GM19452 (cell line): ENCODE results near the gene ZC3H18.

ENCODE experiments used
- ATAC-seq: cut with Tn5 transposase; IDR thresholded peaks from one replicate; pipeline ENCODE4 v1.9.1; 2021; ENCODE audit not compliant: unreplicated experiment

Gene ZC3H18

GRCh38 chr16:88532434-88533241 lies 37.6 kb upstream of the ZC3H18 start:
- no peak for ATAC-seq

DNA sequence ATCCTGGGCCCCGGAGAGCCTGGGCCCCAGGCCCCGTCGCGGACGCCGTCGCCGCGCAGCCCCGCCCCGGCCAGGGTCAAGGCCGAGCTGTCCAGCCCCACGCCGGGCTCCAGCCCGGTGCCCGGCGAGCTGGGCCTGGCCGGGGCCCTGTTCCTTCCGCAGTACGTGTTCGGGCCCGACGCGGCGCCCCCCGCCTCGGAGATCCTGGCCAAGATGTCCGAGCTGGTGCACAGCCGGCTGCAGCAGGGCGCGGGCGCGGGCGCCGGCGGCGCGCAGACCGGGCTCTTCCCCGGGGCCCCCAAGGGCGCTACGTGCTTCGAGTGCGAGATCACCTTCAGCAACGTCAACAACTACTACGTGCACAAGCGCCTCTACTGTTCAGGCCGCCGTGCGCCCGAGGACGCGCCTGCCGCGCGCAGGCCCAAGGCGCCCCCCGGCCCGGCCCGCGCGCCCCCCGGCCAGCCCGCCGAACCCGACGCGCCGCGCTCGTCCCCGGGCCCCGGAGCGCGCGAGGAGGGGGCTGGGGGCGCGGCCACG lies 36.8 kb upstream of the ZC3H18 start:
- no peak for ATAC-seq

GRCh38 chr16:88533932-88534637 lies 36.1 kb upstream of the ZC3H18 start:
- ATAC-seq, result peak; percentile 53

- peak; percentile 23 for ATAC-seq
Observed at GRCh38 chr16:88534638-88535190, 35.5 kb upstream of the ZC3H18 start.

GRCh38 chr16:88535191-88535856 lies 34.9 kb upstream of the ZC3H18 start:
- ATAC-seq, result no peak

- ATAC-seq, result no peak
Observed at GRCh38 chr16:88535857-88536222, 34.4 kb upstream of the ZC3H18 start.

DNA sequence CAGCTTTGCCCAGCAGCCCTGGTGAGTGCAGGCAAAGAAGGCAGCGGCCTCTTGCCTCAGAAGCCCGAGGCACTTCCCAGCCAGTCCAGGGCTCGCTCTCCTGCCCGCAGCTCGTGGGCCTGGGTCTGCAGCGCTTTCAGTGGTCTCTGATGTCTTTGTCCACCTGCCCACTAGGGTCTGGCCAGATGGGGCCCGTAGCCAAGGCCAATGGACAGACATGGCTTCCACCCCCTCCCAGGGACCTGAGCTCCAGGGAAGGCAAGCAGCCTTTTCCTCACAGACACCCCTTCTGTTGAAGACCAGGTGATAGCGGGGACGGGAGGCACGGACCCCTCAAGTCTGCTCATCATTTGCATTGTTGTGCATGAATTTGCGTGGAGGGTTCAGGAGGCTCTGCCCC lies 33.7 kb upstream of the ZC3H18 start:
- no peak for ATAC-seq

DNA sequence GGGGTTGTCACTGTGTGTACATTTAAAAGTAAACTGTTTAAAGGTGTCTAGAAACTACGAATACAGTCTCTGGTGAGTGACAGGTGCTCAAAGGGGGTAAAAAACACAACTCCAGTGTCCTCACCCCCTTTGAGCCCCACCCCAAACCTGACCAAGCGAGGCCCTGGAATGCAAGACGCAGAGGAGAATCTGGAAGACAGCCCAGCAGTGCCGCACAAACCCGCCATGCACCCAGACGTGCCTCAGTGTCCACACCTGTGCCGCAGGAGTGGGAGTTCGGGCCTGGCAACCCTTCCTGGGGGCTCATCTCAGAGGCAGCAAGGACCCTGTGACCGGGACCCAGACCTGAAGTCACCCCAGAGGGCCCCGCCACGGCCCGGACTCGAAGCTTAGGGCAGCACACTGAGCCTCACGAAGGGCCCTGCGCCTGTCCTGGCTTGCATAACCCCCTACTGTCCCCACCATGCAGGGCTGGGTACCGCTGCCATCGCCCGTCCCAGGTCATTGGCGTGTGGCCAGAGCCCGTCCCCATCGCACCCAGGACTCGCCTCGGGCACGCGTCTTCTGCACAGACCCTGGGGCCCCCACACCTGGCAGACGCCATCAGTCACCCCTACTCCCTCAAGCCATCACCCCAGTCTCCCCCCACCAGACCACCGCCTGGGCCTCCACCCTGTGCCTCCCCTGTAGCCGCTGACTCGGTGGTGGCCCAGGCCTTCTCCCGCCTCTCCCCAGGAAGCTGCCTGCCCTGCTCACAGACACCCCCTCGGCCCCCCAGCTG lies 33.0 kb upstream of the ZC3H18 start:
- no peak for ATAC-seq

DNA sequence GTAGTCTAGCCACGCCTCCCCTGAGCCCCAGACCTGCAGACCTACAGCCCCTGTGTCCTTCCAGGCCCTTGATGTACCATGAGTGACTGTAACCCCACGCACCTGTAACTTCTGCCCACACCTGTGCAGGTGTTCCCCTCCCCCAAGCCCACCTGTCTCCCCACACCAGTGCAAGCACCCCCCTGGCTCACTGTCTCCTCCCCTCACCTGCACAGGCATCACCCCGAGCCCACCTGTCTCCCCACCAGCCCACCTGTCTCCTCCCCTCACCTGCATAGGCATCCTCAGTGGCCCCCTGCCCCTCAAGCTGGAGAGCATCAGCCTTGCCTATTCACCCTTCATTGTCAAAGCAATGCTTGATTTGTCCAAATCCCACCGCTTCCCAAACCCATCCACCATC lies 32.3 kb upstream of the ZC3H18 start:
- no peak for ATAC-seq

DNA sequence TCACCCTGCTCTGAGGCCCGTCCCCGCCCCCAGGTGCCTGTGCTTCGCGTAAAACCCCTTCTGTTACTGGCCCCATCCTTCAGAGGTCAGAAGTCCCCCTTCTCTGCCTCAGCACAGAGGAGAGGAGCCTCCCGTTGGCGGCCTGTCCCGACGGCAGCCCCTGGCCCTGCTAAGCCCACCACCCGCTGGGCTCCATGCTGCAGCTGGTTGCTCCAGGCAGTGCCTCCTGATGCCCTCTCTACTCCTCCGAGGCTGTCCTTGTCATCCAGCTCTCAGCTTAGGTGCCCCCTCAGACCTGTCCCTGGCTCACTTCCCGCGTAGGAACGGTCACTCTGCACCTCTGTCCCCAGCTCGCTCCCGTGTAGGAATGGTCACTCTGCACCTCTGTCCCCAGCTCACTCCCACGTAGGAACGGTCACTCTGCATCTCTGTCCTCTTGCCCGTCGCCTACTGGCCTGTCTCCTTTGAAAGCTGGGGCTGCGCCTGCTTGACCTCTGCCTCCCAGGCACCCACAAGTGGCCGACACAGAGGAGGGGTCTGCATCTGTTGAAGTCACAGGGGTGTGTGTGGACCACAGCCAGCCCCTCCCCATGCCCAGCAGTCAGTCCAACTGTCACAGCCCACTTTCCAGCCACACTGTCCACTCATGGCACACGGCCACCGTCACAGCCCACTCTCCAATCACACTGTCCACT lies 31.7 kb upstream of the ZC3H18 start:
- no peak for ATAC-seq

DNA sequence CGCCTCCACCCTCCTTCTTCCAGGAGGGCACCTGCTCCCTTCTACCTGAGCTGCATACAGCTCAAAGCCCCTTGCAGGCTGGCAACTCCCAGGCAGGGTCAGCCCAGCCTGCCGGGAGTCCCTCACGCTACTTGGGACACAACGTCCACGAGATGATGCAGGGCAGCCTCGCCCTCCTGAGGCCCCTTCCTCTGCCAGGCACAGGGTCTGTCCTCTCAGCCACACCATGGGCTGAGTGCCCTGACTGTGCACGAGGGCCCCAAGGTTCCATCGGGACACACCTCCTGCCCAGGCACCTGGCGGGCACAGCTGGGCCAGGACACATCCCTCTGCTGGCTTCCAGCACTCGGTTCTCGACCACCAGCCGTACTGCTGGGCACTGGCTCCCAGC lies 30.9 kb upstream of the ZC3H18 start:
- no peak for ATAC-seq

GRCh38 chr16:88539652-88540345 lies 30.4 kb upstream of the ZC3H18 start:
- no peak for ATAC-seq

DNA sequence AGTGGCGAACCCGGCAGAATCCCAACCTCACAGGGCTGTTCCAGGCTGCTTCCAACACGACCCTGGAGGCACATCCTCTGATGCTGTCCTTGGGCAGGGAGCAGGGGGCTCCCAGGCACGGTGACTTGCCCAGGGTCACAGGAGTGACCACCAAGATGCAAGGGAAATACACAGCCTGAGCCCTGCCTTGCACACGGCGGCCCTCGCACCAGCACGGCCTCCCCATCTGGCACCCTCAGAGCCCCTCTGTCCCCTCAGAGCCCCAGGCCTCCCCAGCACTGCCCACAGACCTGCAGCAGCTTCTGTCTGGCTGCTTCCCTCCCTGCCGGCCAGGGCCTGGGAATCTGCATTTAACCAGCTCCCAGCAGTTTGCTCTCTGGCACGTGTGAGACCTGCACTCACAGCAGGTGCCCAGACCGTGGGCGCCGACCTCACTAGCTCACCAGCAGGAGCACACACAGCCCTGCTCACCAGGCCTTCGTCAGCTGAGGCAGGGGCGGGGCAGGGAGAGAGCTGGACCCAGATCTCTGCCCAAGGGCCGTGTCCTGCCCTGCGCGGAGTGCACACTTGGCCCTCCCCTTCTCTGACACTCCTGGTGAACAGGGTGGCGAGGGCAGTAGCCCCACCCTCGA lies 29.7 kb upstream of the ZC3H18 start:
- ATAC-seq, result no peak

- ATAC-seq, result no peak
Observed at GRCh38 chr16:88541831-88542616, 28.2 kb upstream of the ZC3H18 start.

GRCh38 chr16:88543230-88543813 lies 26.9 kb upstream of the ZC3H18 start:
- no peak for ATAC-seq

- no peak for ATAC-seq
Observed at GRCh38 chr16:88545781-88546180, 24.4 kb upstream of the ZC3H18 start.

GRCh38 chr16:88548131-88548874 lies 21.9 kb upstream of the ZC3H18 start:
- ATAC-seq, result no peak
